Cardiac fibroblast (primary cell): Measurements from ENCODE around the gene KLHDC9.
A peak's percentile ranks its signal among the peaks of the same experiment; 100 is the strongest.

Experiments
- DNase-seq, 2 donors: peaks; one replicate each; pipeline versions ENCODE4 v3.0.0 to v3.0.0-alpha.2; 2010; ENCODE audit warnings: low read depth in 2 of 2
- H3K4me3 ChIP-seq, 2 donors: replicated peaks in 1 of 2; 1 replicate in 1 of 2; 2 replicates in 1 of 2; pipeline ENCODE4 v1.5.1; 2011; ENCODE audit warnings: low read depth in 2 of 2, low read length in 2 of 2, mild to moderate bottlenecking in 2 of 2, moderate library complexity in 1 of 2
- CTCF ChIP-seq: IDR thresholded peaks from one replicate; pipeline ENCODE4 v1.5.1; 2011; ENCODE audit warnings: low read depth, mild to moderate bottlenecking, low read length, inconsistent platforms

Gene KLHDC9

GRCh38 chr1:161089251-161089924, 8.8 kb upstream of the KLHDC9 start, which contains the start of gene NECTIN4:
Gene NECTIN4 (minus strand): TSS chr1:161089558. CDS start chr1:161089296, 262 bp downstream.
- TF ChIP-seq CTCF = no peak
- no peak for DNase-seq
- no peak within 1 kb of the TSS for H3K4me3 ChIP-seq

- no peak overlapping the region for H3K4me3 ChIP-seq
- no peak for TF ChIP-seq CTCF
- DNase-seq = no peak
Observed at GRCh38 chr1:161089938-161090337, 8.2 kb upstream of the KLHDC9 start.

GRCh38 chr1:161090617-161091016, 7.5 kb upstream of the KLHDC9 start:
- no peak overlapping the region for H3K4me3 ChIP-seq
- no peak for DNase-seq
- TF ChIP-seq CTCF = no peak

- no peak for TF ChIP-seq CTCF
- DNase-seq = no peak
- H3K4me3 ChIP-seq = no peak overlapping the region
Observed at GRCh38 chr1:161091093-161091492, 7.1 kb upstream of the KLHDC9 start.

- H3K4me3 ChIP-seq = no peak overlapping the region
- no peak for DNase-seq
- TF ChIP-seq CTCF = no peak
Observed at GRCh38 chr1:161091796-161092507, 6.2 kb upstream of the KLHDC9 start.

GRCh38 chr1:161092621-161093028, 5.5 kb upstream of the KLHDC9 start:
- TF ChIP-seq CTCF = no peak
- DNase-seq = peak in 1 of 2 donors; percentile 57
- no peak overlapping the region for H3K4me3 ChIP-seq
